HepG2 (cell line): Measurements from ENCODE around the gene TXLNA. TPM values are rescaled to one million over a fixed set of nuclear protein-coding genes. Genes with fewer than 3 reads are reported as not detected.
A peak's percentile ranks its signal among the peaks of the same experiment; 100 is the strongest.

Experiments
- BATF2 ChIP-seq: sonication (generic); formaldehyde crosslinking; IDR thresholded peaks from 2 replicates; pipeline ENCODE4 v1.8.0; 2022; ENCODE audit warnings: mild to moderate bottlenecking, missing genetic modification reagents, moderate library complexity
- E2F1 ChIP-seq: sonication (generic); formaldehyde crosslinking; IDR thresholded peaks from 2 replicates; pipeline ENCODE4 v1.5.0; 2020; ENCODE audit warnings: missing genetic modification reagents
- GABPB1 ChIP-seq: IDR thresholded peaks from 2 replicates; pipeline ENCODE4 v1.6.1; 2016; ENCODE audit warnings: mild to moderate bottlenecking, missing genetic modification reagents, moderate library complexity, missing compliant biosample characterization
- KLF15 ChIP-seq: sonication (generic); formaldehyde crosslinking; IDR thresholded peaks from 2 replicates; pipeline ENCODE4 v1.8.1; 2023; ENCODE audit warnings: borderline replicate concordance, mild to moderate bottlenecking, inconsistent platforms, missing genetic modification reagents, mixed read lengths
- MED13 ChIP-seq: sonication (generic); formaldehyde crosslinking; IDR thresholded peaks from 2 replicates; pipeline ENCODE4 v1.5.0; 2020; ENCODE audit warnings: missing genetic modification reagents
- TARDBP ChIP-seq: sonication (generic); formaldehyde crosslinking; IDR thresholded peaks from 2 replicates; pipeline ENCODE4 v1.8.0; 2022; ENCODE audit warnings: mild to moderate bottlenecking, missing genetic modification reagents
- ZBTB14 ChIP-seq: sonication (generic); formaldehyde crosslinking; IDR thresholded peaks from 2 replicates; pipeline ENCODE4 v1.4.0; 2020; ENCODE audit warnings: missing genetic modification reagents
- ZBTB26 ChIP-seq: IDR thresholded peaks from 2 replicates; pipeline ENCODE4 v1.6.1; 2016; ENCODE audit warnings: missing compliant biosample characterization, missing genetic modification reagents, borderline replicate concordance
- ZFP36L1 ChIP-seq: sonication (generic); formaldehyde crosslinking; IDR thresholded peaks from 2 replicates; pipeline ENCODE4 v1.8.0; 2022; ENCODE audit warnings: mild to moderate bottlenecking, missing genetic modification reagents, moderate library complexity
- ZIK1 ChIP-seq: sonication (generic); formaldehyde crosslinking; IDR thresholded peaks from 2 replicates; pipeline ENCODE4 v1.5.0; 2020; ENCODE audit warnings: mild to moderate bottlenecking, low read depth, missing genetic modification reagents, borderline replicate concordance
- ZNF33B ChIP-seq: sonication (generic); formaldehyde crosslinking; IDR thresholded peaks from 2 replicates; pipeline ENCODE4 v1.5.1; 2020; ENCODE audit warnings: mild to moderate bottlenecking, missing genetic modification reagents
- ZNF572 ChIP-seq: sonication (generic); formaldehyde crosslinking; IDR thresholded peaks from 2 replicates; pipeline ENCODE4 v1.5.1; 2020; ENCODE audit warnings: mild to moderate bottlenecking, missing genetic modification reagents
- ZNF687 ChIP-seq: sonication (generic); formaldehyde crosslinking; IDR thresholded peaks from 2 replicates; pipeline ENCODE4 v1.5.1; 2020; ENCODE audit warnings: mild to moderate bottlenecking, missing genetic modification reagents, moderate library complexity
- ZNF761 ChIP-seq: sonication (generic); formaldehyde crosslinking; conservative IDR thresholded peaks from 2 replicates; pipeline ENCODE4 v1.4.0; 2020; ENCODE audit warnings: mild to moderate bottlenecking, missing genetic modification reagents
- ZNF816 ChIP-seq: sonication (generic); formaldehyde crosslinking; IDR thresholded peaks from 2 replicates; pipeline ENCODE4 v1.8.0; 2022; ENCODE audit warnings: missing genetic modification reagents, mild to moderate bottlenecking, borderline replicate concordance
- ZNF841 ChIP-seq: sonication (generic); formaldehyde crosslinking; IDR thresholded peaks from 2 replicates; pipeline ENCODE4 v1.8.1; 2023; ENCODE audit warnings: missing genetic modification reagents, borderline replicate concordance
- polyA plus RNA-seq, 8 experiments: library from polyadenylated mRNA; depleted of rRNA in 3 of 8; stranded (reverse) in 7 of 8; unstranded in 1 of 8; fragments of >200 nt; fragmentation: Illumina TruSeq in 4 of 8; extraction: Trizol in 4 of 8; gene quantifications; 2 replicates each; pipeline versions ENCODE4 v1.2.1 to v1.2.3, GENCODE V29; 2011 to 2016; ENCODE audit warnings: low read depth in 4 of 8, missing spikeins in 1 of 8, mixed read lengths in 1 of 8; ENCODE audit not compliant: insufficient read depth in 1 of 8
- total RNA-seq, 5 experiments: library from RNA; depleted of rRNA; stranded (reverse); fragments of >200 nt; fragmentation: Illumina TruSeq; extraction: Trizol; gene quantifications; 2 replicates each; pipeline ENCODE4 v1.2.3, GENCODE V29; 2016; ENCODE audit warnings: low read depth in 1 of 5

The TXLNA gene
- total and polyA plus RNA-seq, 2 of the 13 experiments (the other 11 are each of a cell fraction or from before 2014, with no cell fraction given), result 29.6 to 67.8 TPM

- TF ChIP-seq ZIK1 (0 out of 2 replicates have a peak, but pooled peaks have one; percentile 22), ZBTB14 (no peak), TARDBP (CRISPR knock-in tag) (peak; percentile 56; the same call in 1 of the 2 replicates), GABPB1 (CRISPR knock-in tag) (peak; percentile 72), ZNF687 (CRISPR knock-in tag) (peak; percentile 87), ZFP36L1 (0 out of 2 replicates have a peak, but pooled peaks have one; percentile 70), BATF2 (CRISPR knock-in tag) (0 out of 2 replicates have a peak, but pooled peaks have one; percentile 39), ZNF572 (CRISPR knock-in tag) (no peak), KLF15 (CRISPR knock-in tag) (no peak), ZNF816 (CRISPR knock-in tag) (no peak), ZNF33B (0 out of 2 replicates have a peak, but pooled peaks have one; percentile 42), E2F1 (CRISPR knock-in tag) (peak; percentile 78; the same call in 1 of the 2 replicates), ZNF761 (CRISPR knock-in tag) (0 out of 2 replicates have a peak, but pooled peaks have one; percentile 27), ZNF841 (no peak), ZBTB26 (CRISPR knock-in tag) (no peak), MED13 (CRISPR knock-in tag) (no peak)
These were observed 26.2 kb downstream of the TXLNA start, which contains the start of gene IQCC (continued) for GRCh38 chr1:32205401-32206370.
